HL-60 (cell line): ENCODE measurements around the gene HECTD4.
"Not testable (repeated sequence)": the region's sequence is repeated elsewhere in the genome, so short reads cannot be mapped to it uniquely, and the experiment has no call there.

ENCODE experiments used
- GABPA ChIP-seq: IDR thresholded peaks from 2 replicates; pipeline ENCODE4 v1.6.1; 2012; ENCODE audit warnings: low read depth
- POLR2AphosphoS5 ChIP-seq: IDR thresholded peaks from 2 replicates; pipeline ENCODE4 v1.6.1; 2012; ENCODE audit warnings: low read depth
- TF ChIP-seq, protein P1 (sequence below): IDR thresholded peaks from one replicate; pipeline ENCODE4 v1.5.1; 2011; ENCODE audit warnings: low read length, control low read depth, inconsistent platforms; ENCODE audit not compliant: insufficient read depth
- TF ChIP-seq, protein P2 (sequence below): IDR thresholded peaks from 2 replicates; pipeline ENCODE4 v1.6.1; 2012; ENCODE audit warnings: low read depth; ENCODE audit not compliant: insufficient replicate concordance

DNA sequence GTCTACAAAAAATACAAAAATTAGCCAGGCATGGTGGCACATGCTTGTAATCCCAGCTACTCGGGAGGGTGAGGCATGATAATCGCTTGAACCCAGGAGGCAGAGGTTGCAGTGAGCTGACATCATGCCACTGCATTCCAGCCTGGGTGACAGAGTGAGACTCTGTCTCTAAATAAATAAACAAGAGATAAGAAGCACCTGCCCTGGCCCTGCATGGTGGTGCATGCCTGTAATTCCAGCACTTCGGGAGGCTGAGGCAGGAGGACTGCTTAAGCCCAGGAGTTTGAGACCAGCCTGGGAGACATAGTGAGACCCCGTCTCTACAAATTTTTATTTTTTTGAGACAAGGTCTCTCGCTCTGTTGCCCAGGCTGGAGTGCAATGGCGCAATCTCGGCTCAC is 161.6 kb downstream of the HECTD4 start:
- TF ChIP-seq, protein P1, sequence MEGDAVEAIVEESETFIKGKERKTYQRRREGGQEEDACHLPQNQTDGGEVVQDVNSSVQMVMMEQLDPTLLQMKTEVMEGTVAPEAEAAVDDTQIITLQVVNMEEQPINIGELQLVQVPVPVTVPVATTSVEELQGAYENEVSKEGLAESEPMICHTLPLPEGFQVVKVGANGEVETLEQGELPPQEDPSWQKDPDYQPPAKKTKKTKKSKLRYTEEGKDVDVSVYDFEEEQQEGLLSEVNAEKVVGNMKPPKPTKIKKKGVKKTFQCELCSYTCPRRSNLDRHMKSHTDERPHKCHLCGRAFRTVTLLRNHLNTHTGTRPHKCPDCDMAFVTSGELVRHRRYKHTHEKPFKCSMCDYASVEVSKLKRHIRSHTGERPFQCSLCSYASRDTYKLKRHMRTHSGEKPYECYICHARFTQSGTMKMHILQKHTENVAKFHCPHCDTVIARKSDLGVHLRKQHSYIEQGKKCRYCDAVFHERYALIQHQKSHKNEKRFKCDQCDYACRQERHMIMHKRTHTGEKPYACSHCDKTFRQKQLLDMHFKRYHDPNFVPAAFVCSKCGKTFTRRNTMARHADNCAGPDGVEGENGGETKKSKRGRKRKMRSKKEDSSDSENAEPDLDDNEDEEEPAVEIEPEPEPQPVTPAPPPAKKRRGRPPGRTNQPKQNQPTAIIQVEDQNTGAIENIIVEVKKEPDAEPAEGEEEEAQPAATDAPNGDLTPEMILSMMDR, result not testable (repeated sequence)
- not testable (repeated sequence) for TF ChIP-seq POLR2AphosphoS5, GABPA
- TF ChIP-seq, protein P2, sequence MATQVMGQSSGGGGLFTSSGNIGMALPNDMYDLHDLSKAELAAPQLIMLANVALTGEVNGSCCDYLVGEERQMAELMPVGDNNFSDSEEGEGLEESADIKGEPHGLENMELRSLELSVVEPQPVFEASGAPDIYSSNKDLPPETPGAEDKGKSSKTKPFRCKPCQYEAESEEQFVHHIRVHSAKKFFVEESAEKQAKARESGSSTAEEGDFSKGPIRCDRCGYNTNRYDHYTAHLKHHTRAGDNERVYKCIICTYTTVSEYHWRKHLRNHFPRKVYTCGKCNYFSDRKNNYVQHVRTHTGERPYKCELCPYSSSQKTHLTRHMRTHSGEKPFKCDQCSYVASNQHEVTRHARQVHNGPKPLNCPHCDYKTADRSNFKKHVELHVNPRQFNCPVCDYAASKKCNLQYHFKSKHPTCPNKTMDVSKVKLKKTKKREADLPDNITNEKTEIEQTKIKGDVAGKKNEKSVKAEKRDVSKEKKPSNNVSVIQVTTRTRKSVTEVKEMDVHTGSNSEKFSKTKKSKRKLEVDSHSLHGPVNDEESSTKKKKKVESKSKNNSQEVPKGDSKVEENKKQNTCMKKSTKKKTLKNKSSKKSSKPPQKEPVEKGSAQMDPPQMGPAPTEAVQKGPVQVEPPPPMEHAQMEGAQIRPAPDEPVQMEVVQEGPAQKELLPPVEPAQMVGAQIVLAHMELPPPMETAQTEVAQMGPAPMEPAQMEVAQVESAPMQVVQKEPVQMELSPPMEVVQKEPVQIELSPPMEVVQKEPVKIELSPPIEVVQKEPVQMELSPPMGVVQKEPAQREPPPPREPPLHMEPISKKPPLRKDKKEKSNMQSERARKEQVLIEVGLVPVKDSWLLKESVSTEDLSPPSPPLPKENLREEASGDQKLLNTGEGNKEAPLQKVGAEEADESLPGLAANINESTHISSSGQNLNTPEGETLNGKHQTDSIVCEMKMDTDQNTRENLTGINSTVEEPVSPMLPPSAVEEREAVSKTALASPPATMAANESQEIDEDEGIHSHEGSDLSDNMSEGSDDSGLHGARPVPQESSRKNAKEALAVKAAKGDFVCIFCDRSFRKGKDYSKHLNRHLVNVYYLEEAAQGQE, result not testable (repeated sequence)
